WTC11 (cell line): ENCODE measurements around the gene CPN1. TPM values are rescaled to one million over a fixed set of nuclear protein-coding genes. Genes with fewer than 3 reads are reported as not detected.

Source experiments
- ATAC-seq: fragments of 200-7000 bp; cut with Tn5 transposase; 2 replicates; pipeline ENCODE4 v1.10.0; 2021; ENCODE audit warnings: mild to moderate bottlenecking, moderate library complexity
- CTCF ChIA-PET: fragments of 300-600 bp; sonication (Branson Sonifier 250); formaldehyde crosslinking; loops from one replicate; lab custom pipeline; 2021; ENCODE audit warnings: antibody characterized with exemption; lab: Charles Lee
- POLR2A ChIA-PET: fragments of 350-600 bp; sonication (Branson Sonifier 250); formaldehyde crosslinking; loops from one replicate; lab custom pipeline; 2021; ENCODE audit warnings: antibody characterized with exemption; lab: Charles Lee
- DNase-seq: peaks from one replicate; pipeline ENCODE4 v3.0.0; 2021; ENCODE audit warnings: low spot score
- H3K27ac Mint-ChIP-seq: 2 replicates; pipeline ENCODE4 v1.8.0; 2021; ENCODE audit warnings: mixed read lengths
- H3K27me3 Mint-ChIP-seq: 2 replicates; pipeline ENCODE4 v1.8.0; 2021; ENCODE audit warnings: low read depth, mild to moderate bottlenecking, moderate library complexity, mixed read lengths
- H3K36me3 Mint-ChIP-seq: 2 replicates; pipeline ENCODE4 v1.8.0; 2021; ENCODE audit warnings: mixed read lengths
- H3K4me1 Mint-ChIP-seq: 2 replicates; pipeline ENCODE4 v1.8.0; 2022; ENCODE audit warnings: mixed read lengths
- H3K4me3 Mint-ChIP-seq: 2 replicates; pipeline ENCODE4 v1.8.0; 2021; ENCODE audit warnings: mild to moderate bottlenecking, moderate library complexity, mixed read lengths
- H3K9me3 Mint-ChIP-seq: 2 replicates; pipeline ENCODE4 v1.8.0; 2021; ENCODE audit warnings: mixed read lengths
- CTCF ChIP-seq: fragments of 200-600 bp; IDR thresholded peaks from 2 replicates; pipeline ENCODE4 v1.8.0; 2022; ENCODE audit warnings: antibody characterized with exemption
- E2F4 ChIP-seq: sonication (generic); formaldehyde crosslinking; IDR thresholded peaks from 2 replicates; pipeline ENCODE4 v1.8.1; 2022; ENCODE audit warnings: low read depth, mild to moderate bottlenecking, moderate library complexity, missing genetic modification reagents, borderline replicate concordance
- EMX1 ChIP-seq: fragments of 250-450 bp; sonication (Bioruptor Pico); IDR thresholded peaks from 2 replicates; pipeline ENCODE4 v1.8.0; 2021; ENCODE audit warnings: mild to moderate bottlenecking
- ETV6 ChIP-seq: sonication (generic); formaldehyde crosslinking; IDR thresholded peaks from 2 replicates; pipeline ENCODE4 v1.8.1; 2022; ENCODE audit warnings: mild to moderate bottlenecking, missing genetic modification reagents
- GABPB1 ChIP-seq: sonication (generic); formaldehyde crosslinking; IDR thresholded peaks from 2 replicates; pipeline ENCODE4 v1.8.1; 2023; ENCODE audit warnings: mild to moderate bottlenecking, missing genetic modification reagents
- GRHL2 ChIP-seq: fragments of 250-450 bp; sonication (Bioruptor Pico); IDR thresholded peaks from 2 replicates; pipeline ENCODE4 v1.8.0; 2022; ENCODE audit warnings: mild to moderate bottlenecking, moderate library complexity; ENCODE audit not compliant: insufficient replicate concordance, severe bottlenecking
- GTF2I ChIP-seq: fragments of 250-450 bp; sonication (Bioruptor Pico); conservative IDR thresholded peaks from 2 replicates; pipeline ENCODE4 v1.4.0; 2021; ENCODE audit warnings: mild to moderate bottlenecking
- HMGA2 ChIP-seq: fragments of 250-450 bp; sonication (Bioruptor Pico); IDR thresholded peaks from 2 replicates; pipeline ENCODE4 v1.4.0; 2021; ENCODE audit warnings: mild to moderate bottlenecking, moderate library complexity
- IRF2 ChIP-seq: sonication (generic); formaldehyde crosslinking; IDR thresholded peaks from 2 replicates; pipeline ENCODE4 v1.8.0; 2022; ENCODE audit warnings: low read depth, missing genetic modification reagents, borderline replicate concordance
- JAZF1 ChIP-seq: fragments of 250-450 bp; sonication (Bioruptor Pico); IDR thresholded peaks from 2 replicates; pipeline ENCODE4 v1.9.0; 2021; ENCODE audit warnings: moderate library complexity, mild to moderate bottlenecking, inconsistent platforms
- KAT7 ChIP-seq: sonication (generic); formaldehyde crosslinking; IDR thresholded peaks from 2 replicates; pipeline ENCODE4 v1.8.1; 2023; ENCODE audit warnings: missing genetic modification reagents, mild to moderate bottlenecking, borderline replicate concordance
- MYBL2 ChIP-seq: sonication (generic); formaldehyde crosslinking; IDR thresholded peaks from 2 replicates; pipeline ENCODE4 v1.8.1; 2023; ENCODE audit warnings: mild to moderate bottlenecking, moderate library complexity, missing genetic modification reagents
- NFE2L1 ChIP-seq: sonication (generic); formaldehyde crosslinking; IDR thresholded peaks from 2 replicates; pipeline ENCODE4 v1.8.1; 2023; ENCODE audit warnings: missing genetic modification reagents
- NR2C2 ChIP-seq: sonication (generic); formaldehyde crosslinking; IDR thresholded peaks from 2 replicates; pipeline ENCODE4 v1.8.0; 2022; ENCODE audit warnings: mild to moderate bottlenecking, missing genetic modification reagents
- TCF7 ChIP-seq: sonication (generic); formaldehyde crosslinking; IDR thresholded peaks from 2 replicates; pipeline ENCODE4 v1.8.0; 2022; ENCODE audit warnings: mild to moderate bottlenecking, low read depth, missing genetic modification reagents, moderate library complexity
- TP53 ChIP-seq: sonication (generic); formaldehyde crosslinking; IDR thresholded peaks from 2 replicates; pipeline ENCODE4 v1.8.1; 2023; ENCODE audit warnings: mild to moderate bottlenecking, missing genetic modification reagents
- ZNF317 ChIP-seq: sonication (generic); formaldehyde crosslinking; IDR thresholded peaks from 2 replicates; pipeline ENCODE4 v1.8.1; 2023; ENCODE audit warnings: low read depth, mild to moderate bottlenecking, moderate library complexity, missing genetic modification reagents, borderline replicate concordance
- ZNF416 ChIP-seq: fragments of 250-450 bp; sonication (Bioruptor Pico); IDR thresholded peaks from 2 replicates; pipeline ENCODE4 v1.9.0; 2021; ENCODE audit warnings: mild to moderate bottlenecking, inconsistent platforms
- ZNF671 ChIP-seq: fragments of 250-450 bp; sonication (Bioruptor Pico); IDR thresholded peaks from 2 replicates; pipeline ENCODE4 v1.8.0; 2021; ENCODE audit warnings: mild to moderate bottlenecking
- ZSCAN18 ChIP-seq: fragments of 250-450 bp; sonication (Bioruptor Pico); IDR thresholded peaks from 2 replicates; pipeline ENCODE4 v2.1.2; 2022; ENCODE audit warnings: mild to moderate bottlenecking, moderate library complexity
- total RNA-seq: library from RNA; stranded (reverse); gene quantifications from 3 replicates; pipeline ENCODE4 v1.2.3, GENCODE V29; 2021

Gene CPN1
- total RNA-seq, 1 experiment from 2014 or later = 0.42 TPM

- ATAC-seq (no peak), DNase-seq (no peak)
- CTCF ChIA-PET = no interaction called here
- Mint-ChIP-seq H3K4me1 (peaks cover 40% of the 10 kb centered on the region), H3K36me3 (no peaks in the 10 kb centered on the region; the same call in 1 of the 2 replicates), H3K4me3 (no peak overlapping the region), H3K27me3 (peaks cover 9% of the 10 kb centered on the region), H3K9me3 (0 out of 2 replicates have a peak, but pooled peaks cover 8% of the 10 kb centered on the region), H3K27ac (no peak overlapping the region)
- POLR2A ChIA-PET = no interaction called here
- TF ChIP-seq EMX1 (CRISPR knock-in tag) (no peak), ETV6 (CRISPR knock-in tag) (no peak), TCF7 (CRISPR knock-in tag) (no peak), GTF2I (CRISPR knock-in tag) (no peak)
Observed at GRCh38 chr10:100004805-100005510, 76.7 kb downstream of the CPN1 start.

- Mint-ChIP-seq H3K4me3 (no peak overlapping the region), H3K9me3 (0 out of 2 replicates have a peak, but pooled peaks cover 8% of the 10 kb centered on the region), H3K27me3 (no peaks in the 10 kb centered on the region), H3K4me1 (peaks cover 19% of the 10 kb centered on the region), H3K27ac (peak overlapping the region; percentile 81; the same call in 1 of the 2 replicates), H3K36me3 (no peaks in the 10 kb centered on the region; the same call in 1 of the 2 replicates)
- DNase-seq = no peak
- ChIA-PET CTCF (interaction anchor here (1.1 to 1.5 kb wide), 2 partner anchors 9 to 519 kb away, joined by 3 to 5 read pairs; partner anchors contain the start of gene DNMBP), POLR2A (no interaction called here)
- TF ChIP-seq ZNF317 (CRISPR knock-in tag) = no peak
- TF ChIP-seq ZNF416 (CRISPR knock-in tag) = no peak
- TF ChIP-seq MYBL2 = no peak
- TF ChIP-seq ZNF671 (CRISPR knock-in tag) = no peak
- no peak for TF ChIP-seq TP53 (CRISPR knock-in tag)
- no peak for TF ChIP-seq ZSCAN18 (CRISPR knock-in tag)
- no peak for TF ChIP-seq GRHL2
- no peak for TF ChIP-seq NR2C2 (CRISPR knock-in tag)
- no peak; the same call in 1 of the 2 replicates for ATAC-seq
Observed at GRCh38 chr10:100000109-100000644, 81.5 kb downstream of the CPN1 start.

- no peak for ATAC-seq
- no peak for TF ChIP-seq E2F4 (CRISPR knock-in tag)
- TF ChIP-seq KAT7 = no peak
- no peak for TF ChIP-seq NFE2L1 (CRISPR knock-in tag)
- TF ChIP-seq ETV6 (CRISPR knock-in tag) = no peak
- no peak for TF ChIP-seq IRF2 (CRISPR knock-in tag)
- no peak for TF ChIP-seq GABPB1 (CRISPR knock-in tag)
- no peak for TF ChIP-seq CTCF
- TF ChIP-seq JAZF1 = no peak
- no peak for TF ChIP-seq HMGA2
- TF ChIP-seq, all 79 proteins: peak for 0
- H3K27ac Mint-ChIP-seq = peak overlapping the region; percentile 71; the same call in 1 of the 2 replicates
- H3K36me3 Mint-ChIP-seq = no peaks in the 10 kb centered on the region; the same call in 1 of the 2 replicates
- POLR2A ChIA-PET = interaction anchor here (1.1 kb wide), 1 partner anchor 86 kb away, joined by 4 read pairs; no protein-coding TSS in a partner anchor
- no peak overlapping the region for H3K4me3 Mint-ChIP-seq
- peaks cover 17% of the 10 kb centered on the region for H3K4me1 Mint-ChIP-seq
- CTCF ChIA-PET = interaction anchor here (0.6 to 2.2 kb wide), 3 partner anchors 10 to 519 kb away, joined by 3 to 8 read pairs (median 4); partner anchors contain the start of gene DNMBP
- 0 out of 2 replicates have a peak, but pooled peaks cover 8% of the 10 kb centered on the region for H3K9me3 Mint-ChIP-seq
- DNase-seq = no peak
- no peaks in the 10 kb centered on the region for H3K27me3 Mint-ChIP-seq
Observed at GRCh38 chr10:99999319-100000108, 82.2 kb downstream of the CPN1 start.
